Activated CD4-positive, alpha-beta T cell treated with anti-CD3 and anti-CD28 coated beads, Interleukin-2, Interleukin-4, amounts not matched to agents 100 ng/mL and 50 ng/mL, durations not matched to agents 16 hours and 8 hours (primary cell): Measurements from ENCODE around the gene CD36.
A peak's percentile ranks its signal among the peaks of the same experiment; 100 is the strongest.
"Not testable (repeated sequence)": the region's sequence is repeated elsewhere in the genome, so short reads cannot be mapped to it uniquely, and the experiment has no call there.

Experiments
- DNase-seq: peaks from one replicate; pipeline ENCODE4 v3.0.0-alpha.2; 2020; ENCODE audit warnings: low spot score

Gene CD36

GRCh38 chr7:80654887-80655340 lies 16.5 kb downstream of the CD36 start:
- DNase-seq = no peak

GRCh38 chr7:80656029-80656428 lies 17.6 kb downstream of the CD36 start:
- no peak for DNase-seq

- DNase-seq = no peak
These were observed 20.9 kb downstream of the CD36 start for GRCh38 chr7:80659120-80660055.

GRCh38 chr7:80660939-80661338 lies 22.5 kb downstream of the CD36 start:
- no peak for DNase-seq

- no peak for DNase-seq
These were observed 23.3 kb downstream of the CD36 start for GRCh38 chr7:80661729-80662128.

- DNase-seq = no peak
These were observed 23.8 kb downstream of the CD36 start for GRCh38 chr7:80662252-80662651.

- no peak for DNase-seq
These were observed 27.1 kb downstream of the CD36 start for GRCh38 chr7:80665526-80665925.

GRCh38 chr7:80666376-80666775 lies 27.9 kb downstream of the CD36 start:
- DNase-seq = no peak

- not testable (repeated sequence) for DNase-seq
These were observed 30.9 kb downstream of the CD36 start for GRCh38 chr7:80669367-80669766.

GRCh38 chr7:80671744-80672143 lies 33.3 kb downstream of the CD36 start:
- no peak for DNase-seq

- DNase-seq = no peak
These were observed 36.6 kb downstream of the CD36 start for GRCh38 chr7:80675090-80675489.

GRCh38 chr7:80676404-80676803 lies 38.0 kb downstream of the CD36 start:
- DNase-seq = no peak

- DNase-seq = no peak
These were observed 39.2 kb downstream of the CD36 start for GRCh38 chr7:80677629-80678028.

- DNase-seq = no peak
These were observed 40.3 kb downstream of the CD36 start for GRCh38 chr7:80678707-80679106.

- no peak for DNase-seq
These were observed 41.8 kb downstream of the CD36 start for GRCh38 chr7:80679921-80680907.

GRCh38 chr7:80681272-80681885 lies 42.9 kb downstream of the CD36 start:
- DNase-seq = peak; percentile 4

- DNase-seq = no peak
These were observed 44.3 kb downstream of the CD36 start for GRCh38 chr7:80682744-80683143.

GRCh38 chr7:80686576-80686975 lies 48.1 kb downstream of the CD36 start:
- DNase-seq = no peak

- peak; percentile 46 for DNase-seq
These were observed 60.7 kb downstream of the CD36 start for GRCh38 chr7:80699045-80699638.

GRCh38 chr7:80699721-80700256 lies 61.3 kb downstream of the CD36 start:
- no peak for DNase-seq

GRCh38 chr7:80703272-80703671 lies 64.8 kb downstream of the CD36 start:
- DNase-seq = no peak
